WTC11 (cell line): Measurements from ENCODE around the gene CD22. TPM values are rescaled to one million over a fixed set of nuclear protein-coding genes. Genes with fewer than 3 reads are reported as not detected.

ENCODE experiments used
- ATAC-seq: fragments of 200-7000 bp; cut with Tn5 transposase; 2 replicates; pipeline ENCODE4 v1.10.0; 2021; ENCODE audit warnings: mild to moderate bottlenecking, moderate library complexity
- CTCF ChIA-PET: fragments of 300-600 bp; sonication (Branson Sonifier 250); formaldehyde crosslinking; loops from one replicate; lab custom pipeline; 2021; ENCODE audit warnings: antibody characterized with exemption; lab: Charles Lee
- POLR2A ChIA-PET: fragments of 350-600 bp; sonication (Branson Sonifier 250); formaldehyde crosslinking; loops from one replicate; lab custom pipeline; 2021; ENCODE audit warnings: antibody characterized with exemption; lab: Charles Lee
- DNase-seq: peaks from one replicate; pipeline ENCODE4 v3.0.0; 2021; ENCODE audit warnings: low spot score
- H3K27ac Mint-ChIP-seq: 2 replicates; pipeline ENCODE4 v1.8.0; 2021; ENCODE audit warnings: mixed read lengths
- H3K27me3 Mint-ChIP-seq: 2 replicates; pipeline ENCODE4 v1.8.0; 2021; ENCODE audit warnings: low read depth, mild to moderate bottlenecking, moderate library complexity, mixed read lengths
- H3K36me3 Mint-ChIP-seq: 2 replicates; pipeline ENCODE4 v1.8.0; 2021; ENCODE audit warnings: mixed read lengths
- H3K4me1 Mint-ChIP-seq: 2 replicates; pipeline ENCODE4 v1.8.0; 2022; ENCODE audit warnings: mixed read lengths
- H3K4me3 Mint-ChIP-seq: 2 replicates; pipeline ENCODE4 v1.8.0; 2021; ENCODE audit warnings: mild to moderate bottlenecking, moderate library complexity, mixed read lengths
- H3K9me3 Mint-ChIP-seq: 2 replicates; pipeline ENCODE4 v1.8.0; 2021; ENCODE audit warnings: mixed read lengths
- ESRRA ChIP-seq: sonication (generic); formaldehyde crosslinking; IDR thresholded peaks from 2 replicates; pipeline ENCODE4 v1.8.1; 2022; ENCODE audit warnings: mild to moderate bottlenecking, missing genetic modification reagents, borderline replicate concordance
- FOXJ3 ChIP-seq: sonication (generic); formaldehyde crosslinking; IDR thresholded peaks from 2 replicates; pipeline ENCODE4 v1.9.0; 2021; ENCODE audit warnings: missing genetic modification reagents, mild to moderate bottlenecking, borderline replicate concordance
- FOXK1 ChIP-seq: sonication (generic); formaldehyde crosslinking; IDR thresholded peaks from 2 replicates; pipeline ENCODE4 v1.8.0; 2022; ENCODE audit warnings: mild to moderate bottlenecking, moderate library complexity, missing genetic modification reagents
- GABPB1 ChIP-seq: sonication (generic); formaldehyde crosslinking; IDR thresholded peaks from 2 replicates; pipeline ENCODE4 v1.8.1; 2023; ENCODE audit warnings: mild to moderate bottlenecking, missing genetic modification reagents
- GRHL2 ChIP-seq: fragments of 250-450 bp; sonication (Bioruptor Pico); IDR thresholded peaks from 2 replicates; pipeline ENCODE4 v1.8.0; 2022; ENCODE audit warnings: mild to moderate bottlenecking, moderate library complexity; ENCODE audit not compliant: insufficient replicate concordance, severe bottlenecking
- JUN ChIP-seq: sonication (generic); formaldehyde crosslinking; IDR thresholded peaks from 2 replicates; pipeline ENCODE4 v1.8.0; 2023; ENCODE audit warnings: mild to moderate bottlenecking, missing genetic modification reagents
- NR3C1 ChIP-seq: sonication (generic); formaldehyde crosslinking; conservative IDR thresholded peaks from 2 replicates; pipeline ENCODE4 v1.8.1; 2023; ENCODE audit warnings: low read depth, mild to moderate bottlenecking, missing genetic modification reagents
- ZNF396 ChIP-seq: fragments of 250-450 bp; sonication (Bioruptor Pico); IDR thresholded peaks from 2 replicates; pipeline ENCODE4 v1.8.0; 2021; ENCODE audit warnings: mild to moderate bottlenecking, moderate library complexity, borderline replicate concordance
- ZNF416 ChIP-seq: fragments of 250-450 bp; sonication (Bioruptor Pico); IDR thresholded peaks from 2 replicates; pipeline ENCODE4 v1.9.0; 2021; ENCODE audit warnings: mild to moderate bottlenecking, inconsistent platforms
- total RNA-seq: library from RNA; stranded (reverse); gene quantifications from 3 replicates; pipeline ENCODE4 v1.2.3, GENCODE V29; 2021
- TF ChIP-seq, protein P1 (sequence below): sonication (generic); formaldehyde crosslinking; IDR thresholded peaks from 2 replicates; pipeline ENCODE4 v1.8.0; 2022; ENCODE audit warnings: mild to moderate bottlenecking, missing genetic modification reagents
- TF ChIP-seq, protein P2 (sequence below): sonication (generic); formaldehyde crosslinking; IDR thresholded peaks from 2 replicates; pipeline ENCODE4 v1.8.0; 2023; ENCODE audit warnings: mild to moderate bottlenecking, missing genetic modification reagents
- TF ChIP-seq, protein P3 (sequence below): fragments of 250-450 bp; sonication (Bioruptor Pico); IDR thresholded peaks from 2 replicates; pipeline ENCODE4 v2.1.2; 2022; ENCODE audit warnings: mild to moderate bottlenecking, moderate library complexity
- TF ChIP-seq, protein P4 (sequence below): sonication (generic); formaldehyde crosslinking; IDR thresholded peaks from 2 replicates; pipeline ENCODE4 v1.8.1; 2023; ENCODE audit warnings: mild to moderate bottlenecking, missing genetic modification reagents, moderate library complexity
- TF ChIP-seq, protein P5 (sequence below): sonication (generic); formaldehyde crosslinking; IDR thresholded peaks from 2 replicates; pipeline ENCODE4 v1.8.1; 2023; ENCODE audit warnings: mild to moderate bottlenecking, missing genetic modification reagents, borderline replicate concordance

Gene CD22
- total RNA-seq, 1 experiment from 2014 or later, result 0.28 TPM

DNA sequence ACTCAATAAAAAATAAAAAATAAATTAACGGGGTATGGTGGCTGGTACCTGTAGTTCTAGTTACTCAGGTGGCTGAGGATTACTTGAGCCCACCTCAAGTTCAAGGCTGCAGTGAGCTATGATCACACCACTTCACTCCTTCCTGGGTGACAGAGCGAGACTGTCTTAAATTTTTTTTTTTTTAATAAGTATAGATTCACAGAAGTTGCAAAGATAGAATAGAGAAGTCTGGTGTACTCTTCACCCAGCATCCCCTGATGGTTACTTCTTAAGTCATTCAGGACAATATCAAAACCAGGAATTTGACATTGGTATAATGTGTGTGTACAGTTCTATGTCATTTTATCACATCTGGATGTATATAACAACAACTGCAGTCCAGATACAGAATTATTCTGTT lies 7.7 kb upstream of the CD22 start (continued):
- no peak for TF ChIP-seq ESRRA (CRISPR knock-in tag)

DNA sequence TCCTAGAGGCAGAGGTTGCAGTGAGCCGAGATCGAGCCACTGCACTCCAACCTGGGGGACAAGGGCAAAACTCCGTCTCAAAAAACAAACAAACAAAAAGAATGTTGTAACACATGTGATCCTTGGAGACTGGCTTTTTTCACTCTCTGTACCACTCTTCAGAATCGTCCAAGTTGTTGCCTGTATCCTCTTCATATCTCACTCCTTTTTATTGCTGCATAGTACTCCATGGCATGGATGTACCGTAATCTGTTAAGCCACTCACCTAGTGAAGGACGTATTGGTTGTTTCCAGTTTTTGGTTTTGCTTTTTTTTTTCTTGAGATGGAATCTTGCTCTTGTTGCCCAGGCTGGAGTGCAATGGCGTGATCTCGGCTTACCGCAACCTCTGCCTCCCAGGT lies 7.0 kb upstream of the CD22 start:
- CTCF ChIA-PET, result no interaction called here
- TF ChIP-seq, protein P1, sequence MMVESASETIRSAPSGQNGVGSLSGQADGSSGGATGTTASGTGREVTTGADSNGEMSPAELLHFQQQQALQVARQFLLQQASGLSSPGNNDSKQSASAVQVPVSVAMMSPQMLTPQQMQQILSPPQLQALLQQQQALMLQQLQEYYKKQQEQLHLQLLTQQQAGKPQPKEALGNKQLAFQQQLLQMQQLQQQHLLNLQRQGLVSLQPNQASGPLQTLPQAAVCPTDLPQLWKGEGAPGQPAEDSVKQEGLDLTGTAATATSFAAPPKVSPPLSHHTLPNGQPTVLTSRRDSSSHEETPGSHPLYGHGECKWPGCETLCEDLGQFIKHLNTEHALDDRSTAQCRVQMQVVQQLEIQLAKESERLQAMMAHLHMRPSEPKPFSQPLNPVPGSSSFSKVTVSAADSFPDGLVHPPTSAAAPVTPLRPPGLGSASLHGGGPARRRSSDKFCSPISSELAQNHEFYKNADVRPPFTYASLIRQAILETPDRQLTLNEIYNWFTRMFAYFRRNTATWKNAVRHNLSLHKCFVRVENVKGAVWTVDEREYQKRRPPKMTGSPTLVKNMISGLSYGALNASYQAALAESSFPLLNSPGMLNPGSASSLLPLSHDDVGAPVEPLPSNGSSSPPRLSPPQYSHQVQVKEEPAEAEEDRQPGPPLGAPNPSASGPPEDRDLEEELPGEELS (CRISPR knock-in tag), result no peak
- TF ChIP-seq, protein P2, sequence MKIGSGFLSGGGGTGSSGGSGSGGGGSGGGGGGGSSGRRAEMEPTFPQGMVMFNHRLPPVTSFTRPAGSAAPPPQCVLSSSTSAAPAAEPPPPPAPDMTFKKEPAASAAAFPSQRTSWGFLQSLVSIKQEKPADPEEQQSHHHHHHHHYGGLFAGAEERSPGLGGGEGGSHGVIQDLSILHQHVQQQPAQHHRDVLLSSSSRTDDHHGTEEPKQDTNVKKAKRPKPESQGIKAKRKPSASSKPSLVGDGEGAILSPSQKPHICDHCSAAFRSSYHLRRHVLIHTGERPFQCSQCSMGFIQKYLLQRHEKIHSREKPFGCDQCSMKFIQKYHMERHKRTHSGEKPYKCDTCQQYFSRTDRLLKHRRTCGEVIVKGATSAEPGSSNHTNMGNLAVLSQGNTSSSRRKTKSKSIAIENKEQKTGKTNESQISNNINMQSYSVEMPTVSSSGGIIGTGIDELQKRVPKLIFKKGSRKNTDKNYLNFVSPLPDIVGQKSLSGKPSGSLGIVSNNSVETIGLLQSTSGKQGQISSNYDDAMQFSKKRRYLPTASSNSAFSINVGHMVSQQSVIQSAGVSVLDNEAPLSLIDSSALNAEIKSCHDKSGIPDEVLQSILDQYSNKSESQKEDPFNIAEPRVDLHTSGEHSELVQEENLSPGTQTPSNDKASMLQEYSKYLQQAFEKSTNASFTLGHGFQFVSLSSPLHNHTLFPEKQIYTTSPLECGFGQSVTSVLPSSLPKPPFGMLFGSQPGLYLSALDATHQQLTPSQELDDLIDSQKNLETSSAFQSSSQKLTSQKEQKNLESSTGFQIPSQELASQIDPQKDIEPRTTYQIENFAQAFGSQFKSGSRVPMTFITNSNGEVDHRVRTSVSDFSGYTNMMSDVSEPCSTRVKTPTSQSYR (CRISPR knock-in tag), result no peak
- TF ChIP-seq, protein P3, sequence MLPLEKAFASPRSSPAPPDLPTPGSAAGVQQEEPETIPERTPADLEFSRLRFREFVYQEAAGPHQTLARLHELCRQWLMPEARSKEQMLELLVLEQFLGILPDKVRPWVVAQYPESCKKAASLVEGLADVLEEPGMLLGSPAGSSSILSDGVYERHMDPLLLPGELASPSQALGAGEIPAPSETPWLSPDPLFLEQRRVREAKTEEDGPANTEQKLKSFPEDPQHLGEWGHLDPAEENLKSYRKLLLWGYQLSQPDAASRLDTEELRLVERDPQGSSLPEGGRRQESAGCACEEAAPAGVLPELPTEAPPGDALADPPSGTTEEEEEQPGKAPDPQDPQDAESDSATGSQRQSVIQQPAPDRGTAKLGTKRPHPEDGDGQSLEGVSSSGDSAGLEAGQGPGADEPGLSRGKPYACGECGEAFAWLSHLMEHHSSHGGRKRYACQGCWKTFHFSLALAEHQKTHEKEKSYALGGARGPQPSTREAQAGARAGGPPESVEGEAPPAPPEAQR (CRISPR knock-in tag), result no peak
- TF ChIP-seq NR3C1 (CRISPR knock-in tag) (no peak), FOXK1 (no peak), ZNF416 (CRISPR knock-in tag) (no peak), FOXJ3 (no peak), ESRRA (CRISPR knock-in tag) (no peak), GABPB1 (CRISPR knock-in tag) (no peak), GRHL2 (CRISPR knock-in tag) (no peak), JUN (CRISPR knock-in tag) (no peak), ZNF396 (CRISPR knock-in tag) (no peak)
- TF ChIP-seq, protein P4, sequence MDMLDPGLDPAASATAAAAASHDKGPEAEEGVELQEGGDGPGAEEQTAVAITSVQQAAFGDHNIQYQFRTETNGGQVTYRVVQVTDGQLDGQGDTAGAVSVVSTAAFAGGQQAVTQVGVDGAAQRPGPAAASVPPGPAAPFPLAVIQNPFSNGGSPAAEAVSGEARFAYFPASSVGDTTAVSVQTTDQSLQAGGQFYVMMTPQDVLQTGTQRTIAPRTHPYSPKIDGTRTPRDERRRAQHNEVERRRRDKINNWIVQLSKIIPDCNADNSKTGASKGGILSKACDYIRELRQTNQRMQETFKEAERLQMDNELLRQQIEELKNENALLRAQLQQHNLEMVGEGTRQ (CRISPR knock-in tag), result no peak
- TF ChIP-seq, protein P5, sequence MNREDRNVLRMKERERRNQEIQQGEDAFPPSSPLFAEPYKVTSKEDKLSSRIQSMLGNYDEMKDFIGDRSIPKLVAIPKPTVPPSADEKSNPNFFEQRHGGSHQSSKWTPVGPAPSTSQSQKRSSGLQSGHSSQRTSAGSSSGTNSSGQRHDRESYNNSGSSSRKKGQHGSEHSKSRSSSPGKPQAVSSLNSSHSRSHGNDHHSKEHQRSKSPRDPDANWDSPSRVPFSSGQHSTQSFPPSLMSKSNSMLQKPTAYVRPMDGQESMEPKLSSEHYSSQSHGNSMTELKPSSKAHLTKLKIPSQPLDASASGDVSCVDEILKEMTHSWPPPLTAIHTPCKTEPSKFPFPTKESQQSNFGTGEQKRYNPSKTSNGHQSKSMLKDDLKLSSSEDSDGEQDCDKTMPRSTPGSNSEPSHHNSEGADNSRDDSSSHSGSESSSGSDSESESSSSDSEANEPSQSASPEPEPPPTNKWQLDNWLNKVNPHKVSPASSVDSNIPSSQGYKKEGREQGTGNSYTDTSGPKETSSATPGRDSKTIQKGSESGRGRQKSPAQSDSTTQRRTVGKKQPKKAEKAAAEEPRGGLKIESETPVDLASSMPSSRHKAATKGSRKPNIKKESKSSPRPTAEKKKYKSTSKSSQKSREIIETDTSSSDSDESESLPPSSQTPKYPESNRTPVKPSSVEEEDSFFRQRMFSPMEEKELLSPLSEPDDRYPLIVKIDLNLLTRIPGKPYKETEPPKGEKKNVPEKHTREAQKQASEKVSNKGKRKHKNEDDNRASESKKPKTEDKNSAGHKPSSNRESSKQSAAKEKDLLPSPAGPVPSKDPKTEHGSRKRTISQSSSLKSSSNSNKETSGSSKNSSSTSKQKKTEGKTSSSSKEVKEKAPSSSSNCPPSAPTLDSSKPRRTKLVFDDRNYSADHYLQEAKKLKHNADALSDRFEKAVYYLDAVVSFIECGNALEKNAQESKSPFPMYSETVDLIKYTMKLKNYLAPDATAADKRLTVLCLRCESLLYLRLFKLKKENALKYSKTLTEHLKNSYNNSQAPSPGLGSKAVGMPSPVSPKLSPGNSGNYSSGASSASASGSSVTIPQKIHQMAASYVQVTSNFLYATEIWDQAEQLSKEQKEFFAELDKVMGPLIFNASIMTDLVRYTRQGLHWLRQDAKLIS (CRISPR knock-in tag), result no peak

More for the DNA sequence above, 7.0 kb upstream of the CD22 start:
- DNase-seq, result no peak
- Mint-ChIP-seq H3K4me1 (no peaks in the 10 kb centered on the region), H3K27ac (no peak overlapping the region), H3K36me3 (0 out of 2 replicates have a peak, but pooled peaks cover 2% of the 10 kb centered on the region), H3K9me3 (peaks cover 13% of the 10 kb centered on the region), H3K4me3 (no peak overlapping the region), H3K27me3 (peaks cover 8% of the 10 kb centered on the region)
- ATAC-seq, result no peak
- POLR2A ChIA-PET, result no interaction called here
